GM19099 (cell line): ENCODE data around the gene EBLN1.
A peak's percentile ranks its signal among the peaks of the same experiment; 100 is the strongest.

Source experiments
- POLR2A ChIP-seq: IDR thresholded peaks from 3 replicates; pipeline ENCODE4 v1.6.1; 2011; ENCODE audit warnings: low read depth; ENCODE audit not compliant: insufficient read length; ENCODE audit errors: extremely low read depth

EBLN1 gene

DNA sequence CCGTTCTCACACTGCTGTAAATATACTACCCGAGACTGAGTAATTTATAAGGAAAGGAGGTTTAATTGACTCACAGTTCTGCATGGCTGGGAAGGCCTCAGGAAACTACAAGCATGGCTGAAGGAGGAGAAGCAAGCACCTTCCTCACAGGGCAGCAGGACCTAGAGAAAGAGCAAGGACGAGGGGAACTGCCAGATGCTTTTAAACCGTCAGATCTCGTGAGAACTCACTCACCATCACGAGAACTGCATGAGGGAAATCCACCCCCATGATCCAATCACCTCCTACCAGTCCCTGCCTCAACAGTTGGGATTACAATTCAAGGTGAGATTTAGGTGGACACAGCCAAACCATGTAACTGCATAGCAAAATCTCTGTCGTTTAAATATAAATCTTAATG lies at the start of gene EBLN1:
TSS of gene EBLN1 (minus strand) at position 174 of the 400 bp plus-strand sequence. CDS start 8,032 bp downstream, outside the sequence.
- no peak for TF ChIP-seq POLR2A

DNA sequence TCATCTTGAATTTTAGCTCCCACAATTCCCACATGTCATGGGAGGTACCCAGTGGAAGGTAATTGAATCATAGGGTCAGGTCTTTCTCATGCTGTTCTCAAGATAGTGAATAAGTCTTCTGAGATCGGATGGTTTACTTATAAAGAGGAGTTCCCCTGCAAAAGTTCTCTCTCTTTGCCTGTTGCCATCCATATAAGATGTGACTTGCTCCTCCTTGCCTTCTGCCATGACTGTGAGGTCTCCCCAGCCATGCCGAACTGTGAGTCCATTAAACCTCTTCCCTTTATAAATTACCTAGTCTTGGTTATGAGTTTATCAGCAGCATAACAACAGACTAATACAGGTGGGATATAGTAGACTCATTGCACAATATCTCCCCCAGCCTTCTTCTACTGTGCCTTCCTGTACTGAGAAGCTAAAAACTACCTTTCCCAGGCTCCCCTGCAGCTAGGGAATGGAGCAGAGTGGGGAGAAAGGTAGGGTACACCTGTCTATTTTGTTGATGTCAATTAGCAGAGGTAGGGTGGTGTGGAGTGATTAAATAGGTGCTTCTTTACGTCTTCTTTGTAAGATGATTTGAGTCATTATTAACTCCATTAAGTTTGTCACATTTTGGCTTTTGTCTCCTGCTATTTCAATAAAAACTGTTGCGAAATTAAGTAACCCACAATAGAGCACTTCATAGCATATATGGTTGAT lies 48.2 kb upstream of the EBLN1 start:
- no peak for TF ChIP-seq POLR2A

DNA sequence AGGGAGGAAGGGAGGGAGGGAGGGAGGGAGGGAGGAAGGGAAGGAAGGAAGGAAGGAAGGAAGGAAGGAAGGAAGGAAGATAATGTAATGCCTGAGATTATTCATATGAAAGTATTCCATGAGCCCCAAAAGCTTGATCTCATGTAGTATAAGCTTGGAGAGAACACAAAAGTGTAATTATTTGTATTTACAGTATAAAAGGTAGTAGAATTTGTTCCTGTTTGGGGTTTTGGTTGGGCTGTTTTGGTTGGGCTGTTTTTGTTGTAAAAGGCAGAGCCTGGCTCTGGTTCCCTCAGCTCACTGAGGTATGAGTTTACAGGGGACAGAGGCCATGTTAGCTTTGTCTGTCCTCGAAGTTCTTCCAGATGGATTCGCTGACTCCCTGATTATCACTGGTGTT lies 45.3 kb upstream of the EBLN1 start:
- TF ChIP-seq POLR2A = no peak

DNA sequence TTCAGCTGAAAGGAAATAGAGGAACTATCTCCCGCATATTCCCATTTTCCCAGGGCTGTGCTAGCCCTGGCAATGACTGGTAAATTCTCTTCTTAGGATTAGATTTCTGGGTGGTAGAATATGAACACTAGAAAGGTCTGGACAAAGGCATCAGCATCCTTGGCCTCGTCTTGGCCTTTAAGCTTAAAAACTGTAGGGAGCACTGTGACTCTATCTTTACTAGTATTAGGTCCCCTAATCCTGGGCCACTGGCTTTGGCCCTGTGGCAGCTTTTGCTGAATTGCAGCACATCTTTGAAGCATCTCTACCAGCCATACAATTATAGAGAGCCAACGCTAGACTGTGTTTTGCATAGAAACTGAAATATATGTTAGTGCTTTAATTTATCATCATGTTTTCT lies 41.5 kb upstream of the EBLN1 start:
- TF ChIP-seq POLR2A = no peak

DNA sequence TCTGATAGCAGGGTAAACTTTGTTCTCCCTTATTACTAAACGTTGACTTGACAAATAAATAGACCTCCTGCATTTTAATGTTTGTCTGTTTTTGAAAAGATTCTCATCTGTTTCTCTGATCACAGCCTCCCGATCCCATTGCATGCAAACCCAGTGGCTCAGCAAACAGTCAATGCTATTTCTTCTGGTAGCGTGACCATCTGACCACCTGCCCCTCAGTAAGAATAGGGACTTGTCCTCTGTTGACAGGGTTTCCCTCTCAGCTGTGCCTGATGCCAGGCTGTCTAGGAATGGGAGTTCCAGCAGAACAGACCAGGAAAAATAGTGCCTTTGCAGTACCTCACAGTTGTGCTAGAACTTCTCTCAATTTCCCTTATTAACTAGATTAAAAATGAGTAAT lies 40.7 kb upstream of the EBLN1 start:
- TF ChIP-seq POLR2A = no peak

DNA sequence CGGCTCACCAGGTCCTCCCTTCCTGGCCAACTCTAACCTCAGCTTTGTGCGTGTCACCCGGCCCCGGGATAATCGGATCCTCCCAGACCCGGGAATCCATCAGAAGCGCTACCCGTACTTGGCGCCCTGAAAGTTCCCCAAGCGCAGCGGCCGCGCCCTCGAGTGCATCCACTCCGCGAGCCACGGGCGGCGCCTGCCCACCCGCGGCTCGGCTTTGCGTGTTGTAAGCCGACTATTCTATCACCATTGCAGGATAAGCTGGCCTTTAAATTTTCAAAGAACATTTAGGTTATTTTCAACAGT lies 35.7 kb upstream of the EBLN1 start:
- no peak for TF ChIP-seq POLR2A

DNA sequence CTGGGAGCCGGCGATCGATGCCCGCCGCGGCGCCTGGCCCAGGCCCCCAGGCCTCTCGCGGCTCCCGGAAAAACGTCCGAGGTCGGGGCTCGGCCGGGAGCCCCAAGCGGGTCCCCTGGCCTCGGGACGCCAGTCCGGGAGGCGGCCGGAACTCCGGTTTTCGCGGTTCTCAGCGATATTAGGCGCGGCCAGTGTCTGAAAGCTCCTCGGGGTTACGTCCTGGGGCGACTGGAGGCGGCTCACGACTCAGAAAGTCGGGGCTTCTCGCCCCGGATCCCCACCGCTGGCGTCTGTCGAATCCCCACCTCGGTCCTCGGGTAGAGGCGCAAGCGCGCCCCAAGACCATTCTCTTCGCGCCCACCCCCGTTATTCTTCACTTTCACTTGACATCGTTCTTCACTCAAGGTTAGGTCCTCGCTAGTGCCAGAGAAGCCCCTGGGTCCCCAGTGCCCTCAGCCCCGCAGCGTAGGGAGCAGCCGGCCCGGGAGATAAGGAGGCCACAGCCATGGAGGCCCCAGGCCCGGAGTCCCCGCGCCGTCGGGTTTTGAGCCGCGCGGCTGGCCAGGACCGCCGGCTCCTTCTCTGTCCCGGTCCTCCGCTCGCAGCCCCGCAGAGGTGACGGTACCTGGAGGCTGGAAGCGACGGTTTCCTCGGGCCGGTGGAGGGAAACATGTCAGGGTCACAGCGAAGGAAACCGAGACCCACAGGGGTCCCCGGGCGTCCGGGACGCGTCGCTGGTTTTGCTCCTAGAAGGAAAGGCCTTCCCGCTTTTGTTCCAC lies 35.2 kb upstream of the EBLN1 start:
- TF ChIP-seq POLR2A = no peak

DNA sequence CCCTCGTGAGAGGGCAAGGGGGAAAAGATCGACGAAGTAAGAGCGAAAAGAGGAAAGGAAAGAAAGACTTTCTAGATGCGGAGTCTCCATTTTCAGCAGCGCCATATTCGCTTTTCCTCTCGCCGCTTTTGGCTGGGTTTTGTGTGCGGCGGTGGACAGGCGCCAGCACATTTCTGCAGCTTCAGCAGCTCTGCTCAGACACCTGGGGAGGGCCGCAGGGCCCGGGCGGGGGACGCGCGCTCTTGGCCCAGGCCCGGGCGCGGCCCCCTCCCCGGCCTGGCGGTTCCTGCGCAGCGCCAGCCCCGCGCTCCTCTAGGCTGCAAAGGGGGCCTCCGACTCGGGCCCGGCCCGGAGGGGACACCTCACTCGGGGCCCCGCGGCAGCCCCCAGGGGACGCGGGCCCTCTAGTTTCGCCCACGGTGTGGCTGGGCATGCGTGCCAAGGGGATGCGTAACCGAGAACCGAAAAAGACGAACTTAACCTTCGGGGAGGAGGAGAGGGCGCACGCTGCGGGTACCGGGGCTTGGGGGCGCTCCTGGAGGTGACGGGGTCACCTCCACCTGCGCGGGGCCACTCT lies 34.5 kb upstream of the EBLN1 start:
- peak; percentile 60 for TF ChIP-seq POLR2A

DNA sequence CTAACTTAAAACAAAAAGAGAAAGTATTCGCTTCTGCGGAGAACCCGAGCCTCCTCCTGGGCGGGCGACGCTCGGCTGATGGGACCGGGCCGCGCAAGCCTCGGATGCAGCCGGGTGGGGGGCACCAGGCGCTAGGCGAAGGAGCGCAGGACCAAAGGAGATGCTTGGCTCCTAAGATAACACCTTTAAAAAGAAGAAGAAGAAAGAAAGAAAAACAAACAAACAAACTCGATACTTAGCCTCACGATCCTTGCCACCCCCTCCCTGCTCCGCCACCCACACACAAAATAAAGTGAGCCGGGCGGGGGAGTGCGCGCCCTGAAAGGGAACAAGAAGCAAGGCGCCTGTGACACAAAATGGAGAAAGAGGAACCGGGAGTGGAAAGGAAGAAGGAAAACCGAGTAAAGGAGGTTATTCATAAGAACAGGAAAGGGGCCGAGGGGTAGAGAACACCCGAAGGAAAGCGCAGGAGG lies 34.0 kb upstream of the EBLN1 start:
- TF ChIP-seq POLR2A = no peak

DNA sequence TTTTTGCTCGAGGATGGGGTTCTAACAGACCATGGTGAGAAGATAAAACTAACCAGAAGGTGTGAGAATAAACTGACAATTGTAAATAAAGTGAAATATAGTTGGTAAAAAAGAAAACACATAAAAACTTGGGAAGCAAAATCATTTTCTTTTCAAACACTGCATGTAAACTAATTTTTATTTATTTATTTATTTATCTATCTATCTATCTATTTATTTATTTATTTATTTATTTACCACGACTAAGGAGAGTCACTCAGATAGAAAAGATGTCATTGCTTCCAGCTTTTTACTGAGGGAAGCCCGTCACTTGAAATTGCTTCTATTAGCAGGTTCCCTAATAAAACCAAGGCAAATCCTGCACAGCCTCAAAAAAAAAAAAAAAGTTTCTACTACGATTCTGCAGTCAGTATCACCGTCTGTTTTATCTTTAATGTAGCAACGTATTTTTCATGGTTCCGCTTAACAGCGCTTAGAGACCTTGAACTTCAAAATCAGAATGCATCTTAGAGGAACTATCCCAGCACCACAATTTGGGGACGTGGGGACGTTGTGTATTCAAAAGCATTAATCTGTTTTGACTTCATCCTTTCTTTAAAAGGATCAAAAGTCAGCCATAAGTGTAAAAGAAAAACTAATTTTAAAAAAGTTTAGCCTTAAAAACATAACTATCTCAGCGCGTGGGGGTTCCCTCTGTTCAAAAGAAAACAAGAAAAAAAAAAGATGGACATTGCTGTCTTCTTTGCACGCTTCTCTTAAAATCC lies 33.3 kb upstream of the EBLN1 start:
- TF ChIP-seq POLR2A = no peak

DNA sequence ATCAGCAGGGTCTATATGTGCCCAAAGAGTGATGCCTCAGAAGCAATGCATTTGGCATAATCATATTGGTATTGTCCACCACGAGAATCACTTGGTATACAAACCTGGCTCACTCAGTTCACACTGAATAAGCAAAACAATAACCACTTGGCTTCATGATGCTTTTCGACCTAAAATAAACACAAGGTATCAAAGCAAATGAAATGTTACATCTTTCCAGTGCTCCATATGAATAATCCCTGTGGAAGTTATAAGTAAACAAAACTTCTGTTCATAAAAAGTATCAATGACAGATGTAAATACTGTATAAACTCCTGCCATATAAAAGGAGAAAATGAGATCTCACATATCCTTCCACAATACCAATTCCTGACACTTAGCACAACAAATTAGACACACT lies 29.8 kb upstream of the EBLN1 start:
- TF ChIP-seq POLR2A = no peak

DNA sequence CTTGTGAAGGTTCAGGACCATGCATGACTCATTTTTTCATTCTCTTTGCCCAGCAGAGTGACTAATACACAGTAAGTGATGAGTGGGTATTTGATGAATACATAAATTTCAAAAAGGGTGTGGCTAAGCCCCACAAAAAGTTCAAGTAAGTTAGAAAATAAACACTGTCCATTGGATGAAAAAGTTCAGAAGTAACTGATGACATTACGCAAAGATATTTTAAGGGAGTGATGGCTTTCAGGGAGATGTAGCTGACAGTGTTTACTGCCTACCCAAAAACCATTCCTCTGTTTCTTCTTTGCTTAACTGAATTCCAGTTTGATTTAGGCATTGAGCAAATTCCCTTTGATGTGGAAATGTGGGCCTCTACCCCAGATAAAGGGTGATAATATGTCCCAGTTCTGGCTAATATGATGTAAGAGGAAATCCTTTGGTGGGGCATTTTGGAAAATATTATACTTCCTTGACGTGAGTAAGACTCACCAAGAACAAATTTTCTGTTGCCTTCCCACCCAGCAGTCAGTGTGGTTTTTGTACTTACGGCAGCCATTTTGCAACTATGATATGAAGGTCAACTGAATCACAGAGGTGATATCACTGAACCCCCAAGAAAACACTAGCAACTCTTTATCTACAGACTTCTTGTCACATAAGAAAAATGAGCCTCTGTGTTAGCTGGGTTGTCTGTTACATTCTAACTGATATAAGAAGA lies 29.0 kb upstream of the EBLN1 start:
- TF ChIP-seq POLR2A = no peak

DNA sequence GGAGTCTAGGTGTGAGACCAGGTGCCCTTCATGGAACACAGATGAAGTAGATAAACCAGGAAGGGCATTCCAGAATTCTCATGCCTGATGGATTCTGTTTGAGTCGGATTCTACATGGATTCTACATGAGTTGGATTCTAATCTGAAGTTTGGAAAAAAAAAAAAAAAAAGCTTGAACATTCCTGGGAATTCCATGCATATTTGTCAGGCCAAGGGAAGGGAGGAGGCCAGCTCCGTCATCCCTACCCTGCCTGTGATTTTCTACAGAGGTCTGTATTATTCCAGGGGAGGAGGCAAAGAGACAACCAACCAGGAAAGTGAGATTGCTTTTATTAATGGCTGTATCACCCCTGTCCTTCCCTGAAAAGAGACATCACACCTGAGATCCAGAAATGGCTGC lies 27.8 kb upstream of the EBLN1 start:
- no peak for TF ChIP-seq POLR2A

DNA sequence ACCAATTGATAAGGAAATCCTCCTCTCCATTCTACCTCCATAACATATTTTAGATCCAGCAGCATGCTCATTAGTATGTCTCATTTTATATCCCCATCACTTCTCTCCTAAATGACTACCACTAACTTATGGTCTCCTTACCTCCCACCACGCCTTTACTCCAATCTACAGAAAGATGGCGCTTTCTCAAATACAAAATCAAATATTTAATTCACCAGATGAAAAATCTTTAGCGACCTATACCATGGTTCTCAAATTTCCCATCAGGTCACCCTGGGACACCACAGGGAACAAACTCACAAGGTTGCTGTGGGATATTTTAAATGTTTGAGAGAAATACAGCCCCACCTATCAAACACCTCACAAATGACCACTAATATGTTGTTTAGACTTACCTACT lies 27.0 kb upstream of the EBLN1 start:
- TF ChIP-seq POLR2A = no peak

DNA sequence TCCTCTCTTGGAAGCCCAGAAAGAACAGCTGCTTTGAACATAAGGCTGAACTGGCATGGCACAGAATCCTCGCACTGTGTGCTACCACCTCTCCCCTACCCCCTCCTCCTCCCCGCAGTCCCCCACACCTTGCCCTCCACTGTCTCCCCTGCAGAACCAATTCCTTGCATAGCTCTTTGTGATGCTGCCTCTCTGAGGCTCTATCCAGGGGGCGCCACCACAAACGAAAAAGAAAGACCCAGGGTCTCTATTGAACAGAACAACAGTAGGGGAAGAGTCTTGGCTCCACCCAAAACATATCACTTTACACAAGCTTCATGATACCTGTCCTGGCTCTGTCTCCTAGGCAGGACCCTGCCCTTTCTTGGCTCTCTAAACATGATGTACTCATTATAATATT lies 26.2 kb upstream of the EBLN1 start:
- no peak for TF ChIP-seq POLR2A
